Activated naive CD8-positive, alpha-beta T cell treated with anti-CD3 and anti-CD28 coated beads, Interleukin-2, amount 50 U/mL, for 24 hours (primary cell): ENCODE data around the gene PRM1.

Experiments
- ATAC-seq: fragments of 150-1000 bp; cut with Tn5 transposase; one replicate; pipeline ENCODE4 v1.10.0; 2021
- DNase-seq: peaks from one replicate; pipeline ENCODE4 v3.0.0; 2021
- H3K27ac Mint-ChIP-seq: one replicate; pipeline ENCODE4 v1.8.0; 2021; ENCODE audit warnings: mild to moderate bottlenecking, mixed read lengths
- H3K27me3 Mint-ChIP-seq: one replicate; pipeline ENCODE4 v1.8.0; 2021; ENCODE audit warnings: mixed read lengths
- H3K36me3 Mint-ChIP-seq: one replicate; pipeline ENCODE4 v1.8.0; 2021; ENCODE audit warnings: low read depth, mixed read lengths
- H3K4me1 Mint-ChIP-seq: one replicate; pipeline ENCODE4 v1.8.0; 2021; ENCODE audit warnings: mixed read lengths
- H3K4me3 Mint-ChIP-seq: one replicate; pipeline ENCODE4 v1.8.0; 2021; ENCODE audit warnings: mild to moderate bottlenecking, moderate library complexity, mixed read lengths
- H3K9me3 Mint-ChIP-seq: one replicate; pipeline ENCODE4 v1.8.0; 2021; ENCODE audit warnings: mixed read lengths

The PRM1 gene

GRCh38 chr16:11274964-11275363, 6.2 kb downstream of the PRM1 start:
- Mint-ChIP-seq H3K27me3 (no peaks in the 10 kb centered on the region), H3K27ac (no peak overlapping the region), H3K4me1 (no peaks in the 10 kb centered on the region), H3K9me3 (no peaks in the 10 kb centered on the region), H3K36me3 (no peaks in the 10 kb centered on the region), H3K4me3 (no peak overlapping the region)
- ATAC-seq (no peak), DNase-seq (no peak)

- Mint-ChIP-seq H3K4me3 (no peak overlapping the region), H3K4me1 (no peaks in the 10 kb centered on the region), H3K27ac (no peak overlapping the region), H3K36me3 (no peaks in the 10 kb centered on the region), H3K9me3 (no peaks in the 10 kb centered on the region), H3K27me3 (no peaks in the 10 kb centered on the region)
- ATAC-seq (no peak), DNase-seq (no peak)
Measured at GRCh38 chr16:11273721-11274324, 7.3 kb downstream of the PRM1 start.

GRCh38 chr16:11272921-11273720, 8.0 kb downstream of the PRM1 start, which contains the start of gene PRM3:
Gene PRM3 (minus strand): TSS chr16:11273629. CDS start chr16:11273595, 34 bp downstream.
- Mint-ChIP-seq H3K36me3 (no peaks in the 10 kb centered on the region), H3K27me3 (no peaks in the 10 kb centered on the region), H3K9me3 (no peaks in the 10 kb centered on the region), H3K4me1 (no peaks in the 10 kb centered on the region), H3K4me3 (no peak within 1 kb of the TSS), H3K27ac (no peak within 1 kb of the TSS)
- DNase-seq = no peak
- no peak for ATAC-seq

- Mint-ChIP-seq H3K4me3 (no peak overlapping the region), H3K27me3 (no peaks in the 10 kb centered on the region), H3K4me1 (no peaks in the 10 kb centered on the region), H3K36me3 (no peaks in the 10 kb centered on the region), H3K27ac (no peak overlapping the region), H3K9me3 (no peaks in the 10 kb centered on the region)
- peak; percentile 7 for ATAC-seq
- DNase-seq = no peak
Measured at GRCh38 chr16:11272484-11272883, 8.6 kb downstream of the PRM1 start.

GRCh38 chr16:11271610-11272009, 9.5 kb downstream of the PRM1 start:
- H3K4me3 Mint-ChIP-seq = no peak overlapping the region
- no peaks in the 10 kb centered on the region for H3K27me3 Mint-ChIP-seq
- no peak for DNase-seq
- no peaks in the 10 kb centered on the region for H3K4me1 Mint-ChIP-seq
- ATAC-seq = no peak
- no peak overlapping the region for H3K27ac Mint-ChIP-seq
- H3K9me3 Mint-ChIP-seq = no peaks in the 10 kb centered on the region
- no peaks in the 10 kb centered on the region for H3K36me3 Mint-ChIP-seq

GRCh38 chr16:11270602-11271162, 10.4 kb downstream of the PRM1 start:
- Mint-ChIP-seq H3K36me3 (no peaks in the 10 kb centered on the region), H3K4me1 (no peaks in the 10 kb centered on the region), H3K27ac (no peak overlapping the region), H3K27me3 (no peaks in the 10 kb centered on the region), H3K9me3 (no peaks in the 10 kb centered on the region), H3K4me3 (no peak overlapping the region)
- ATAC-seq (no peak), DNase-seq (no peak)

GRCh38 chr16:11268921-11269375, 12.2 kb downstream of the PRM1 start, which contains the start of gene TNP2:
Gene TNP2 (minus strand): TSS chr16:11269325. CDS start chr16:11269262, 63 bp downstream.
- Mint-ChIP-seq H3K4me1 (peaks cover 9% of the 10 kb centered on the region), H3K36me3 (no peaks in the 10 kb centered on the region), H3K27ac (no peak within 1 kb of the TSS), H3K4me3 (no peak within 1 kb of the TSS), H3K9me3 (no peaks in the 10 kb centered on the region), H3K27me3 (no peaks in the 10 kb centered on the region)
- DNase-seq = no peak
- no peak for ATAC-seq

- ATAC-seq (no peak), DNase-seq (no peak)
- H3K4me1 Mint-ChIP-seq = peaks cover 26% of the 10 kb centered on the region
- H3K36me3 Mint-ChIP-seq = no peaks in the 10 kb centered on the region
- H3K27me3 Mint-ChIP-seq = peaks cover 4% of the 10 kb centered on the region
- no peak overlapping the region for H3K4me3 Mint-ChIP-seq
- H3K9me3 Mint-ChIP-seq = no peaks in the 10 kb centered on the region
- H3K27ac Mint-ChIP-seq = no peak overlapping the region
Measured at GRCh38 chr16:11265124-11265523, 16.0 kb downstream of the PRM1 start.

GRCh38 chr16:11264155-11264832, 16.8 kb downstream of the PRM1 start:
- DNase-seq (no peak), ATAC-seq (no peak)
- peaks cover 29% of the 10 kb centered on the region for H3K4me1 Mint-ChIP-seq
- no peak overlapping the region for H3K4me3 Mint-ChIP-seq
- no peaks in the 10 kb centered on the region for H3K9me3 Mint-ChIP-seq
- peak overlapping the region; percentile 64 for H3K27ac Mint-ChIP-seq
- H3K27me3 Mint-ChIP-seq = peaks cover 4% of the 10 kb centered on the region
- no peaks in the 10 kb centered on the region for H3K36me3 Mint-ChIP-seq

GRCh38 chr16:11263737-11264136, 17.4 kb downstream of the PRM1 start:
- Mint-ChIP-seq H3K9me3 (no peaks in the 10 kb centered on the region), H3K4me1 (peaks cover 34% of the 10 kb centered on the region), H3K4me3 (no peak overlapping the region), H3K27me3 (peaks cover 4% of the 10 kb centered on the region), H3K27ac (peak overlapping the region; percentile 64), H3K36me3 (no peaks in the 10 kb centered on the region)
- peak; percentile 52 for DNase-seq
- ATAC-seq = peak; percentile 90

- no peaks in the 10 kb centered on the region for H3K36me3 Mint-ChIP-seq
- H3K4me3 Mint-ChIP-seq = no peak overlapping the region
- H3K4me1 Mint-ChIP-seq = peaks cover 41% of the 10 kb centered on the region
- no peak for ATAC-seq
- H3K27ac Mint-ChIP-seq = peak overlapping the region; percentile 40
- H3K9me3 Mint-ChIP-seq = no peaks in the 10 kb centered on the region
- peaks cover 4% of the 10 kb centered on the region for H3K27me3 Mint-ChIP-seq
- DNase-seq = no peak
Measured at GRCh38 chr16:11262915-11263314, 18.2 kb downstream of the PRM1 start.

GRCh38 chr16:11260596-11260966, 20.5 kb downstream of the PRM1 start:
- no peaks in the 10 kb centered on the region for H3K36me3 Mint-ChIP-seq

GRCh38 chr16:11259655-11260595, 21.2 kb downstream of the PRM1 start:
- Mint-ChIP-seq H3K4me1 (peaks cover 55% of the 10 kb centered on the region), H3K27ac (no peak overlapping the region), H3K9me3 (no peaks in the 10 kb centered on the region), H3K36me3 (peaks cover 1% of the 10 kb centered on the region), H3K27me3 (peaks cover 4% of the 10 kb centered on the region), H3K4me3 (no peak overlapping the region)
- DNase-seq (no peak), ATAC-seq (no peak)

More at GRCh38 chr16:11260596-11260966, 20.5 kb downstream of the PRM1 start:
- DNase-seq (no peak), ATAC-seq (no peak)
- H3K4me3 Mint-ChIP-seq = no peak overlapping the region
- peaks cover 4% of the 10 kb centered on the region for H3K27me3 Mint-ChIP-seq
- peaks cover 55% of the 10 kb centered on the region for H3K4me1 Mint-ChIP-seq
- no peak overlapping the region for H3K27ac Mint-ChIP-seq
- H3K9me3 Mint-ChIP-seq = no peaks in the 10 kb centered on the region
